ENCODE data around the gene PM20D1.
"Not testable (repeated sequence)": the region's sequence is repeated elsewhere in the genome, so short reads cannot be mapped to it uniquely, and the experiment has no call there.

Gene PM20D1

GRCh38 chr1:205858141-205858961 is 8.4 kb upstream of the PM20D1 start:
- no peak overlapping the region for H3K27ac Mint-ChIP-seq
- peaks cover 48% of the 10 kb centered on the region for H3K9me3 Mint-ChIP-seq
- no peaks in the 10 kb centered on the region for H3K4me1 Mint-ChIP-seq

GRCh38 chr1:205857501-205857900 is 7.6 kb upstream of the PM20D1 start:
- H3K27me3 Mint-ChIP-seq (ENCODE audit: low read depth); H3K27ac Mint-ChIP-seq; H3K4me3 Mint-ChIP-seq; H3K4me1 Mint-ChIP-seq: not testable (repeated sequence)
- Mint-ChIP-seq H3K36me3 (ENCODE audit: low read depth) (peaks cover 59% of the 10 kb centered on the region), H3K9me3 (peaks cover 51% of the 10 kb centered on the region)

More at GRCh38 chr1:205858141-205858961, 8.4 kb upstream of the PM20D1 start:
- no peak overlapping the region for H3K4me3 Mint-ChIP-seq
- peaks cover 56% of the 10 kb centered on the region for H3K36me3 Mint-ChIP-seq (ENCODE audit: low read depth)
- TF ChIP-seq CTCF (IDR thresholded peaks at IDR 0.05; ENCODE audit: unreplicated experiment in 3 of 3) = no peak
- H3K27me3 Mint-ChIP-seq (ENCODE audit: low read depth) = no peaks in the 10 kb centered on the region

GRCh38 chr1:205856433-205856832 is 6.5 kb upstream of the PM20D1 start:
- Mint-ChIP-seq H3K4me1 (no peaks in the 10 kb centered on the region), H3K27me3 (ENCODE audit: low read depth) (no peaks in the 10 kb centered on the region), H3K4me3 (no peak overlapping the region), H3K9me3 (peaks cover 56% of the 10 kb centered on the region), H3K36me3 (ENCODE audit: low read depth) (peaks cover 59% of the 10 kb centered on the region), H3K27ac (no peak overlapping the region)
- no peak for TF ChIP-seq CTCF (IDR thresholded peaks at IDR 0.05; ENCODE audit: unreplicated experiment in 3 of 3)

GRCh38 chr1:205852969-205853368 is 3.0 kb upstream of the PM20D1 start:
- Mint-ChIP-seq H3K36me3 (ENCODE audit: low read depth) (peaks cover 43% of the 10 kb centered on the region), H3K27me3 (ENCODE audit: low read depth) (no peaks in the 10 kb centered on the region), H3K27ac (no peak overlapping the region), H3K9me3 (peaks cover 39% of the 10 kb centered on the region), H3K4me3 (no peak overlapping the region), H3K4me1 (no peaks in the 10 kb centered on the region)
- no peak for TF ChIP-seq CTCF (IDR thresholded peaks at IDR 0.05; ENCODE audit: unreplicated experiment in 3 of 3)

- H3K27ac Mint-ChIP-seq = no peak overlapping the region
- no peaks in the 10 kb centered on the region for H3K27me3 Mint-ChIP-seq (ENCODE audit: low read depth)
- peaks cover 32% of the 10 kb centered on the region for H3K9me3 Mint-ChIP-seq
- H3K4me1 Mint-ChIP-seq = no peaks in the 10 kb centered on the region
- no peak overlapping the region for H3K4me3 Mint-ChIP-seq
- peaks cover 39% of the 10 kb centered on the region for H3K36me3 Mint-ChIP-seq (ENCODE audit: low read depth)
- no peak for TF ChIP-seq CTCF (IDR thresholded peaks at IDR 0.05; ENCODE audit: unreplicated experiment in 3 of 3)
Measured at GRCh38 chr1:205851993-205852392, 2.1 kb upstream of the PM20D1 start.

GRCh38 chr1:205843036-205843859 is 6.7 kb downstream of the PM20D1 start:
- no peak for TF ChIP-seq CTCF (IDR thresholded peaks at IDR 0.05; ENCODE audit: unreplicated experiment in 3 of 3)

More at GRCh38 chr1:205843036-205843859, 6.7 kb downstream of the PM20D1 start:
- peaks cover 5% of the 10 kb centered on the region for H3K36me3 Mint-ChIP-seq (ENCODE audit: low read depth)
- no peaks in the 10 kb centered on the region for H3K9me3 Mint-ChIP-seq
- H3K4me3 Mint-ChIP-seq = no peak overlapping the region
- H3K27me3 Mint-ChIP-seq (ENCODE audit: low read depth) = no peaks in the 10 kb centered on the region
- peaks cover 12% of the 10 kb centered on the region for H3K4me1 Mint-ChIP-seq
- no peak overlapping the region for H3K27ac Mint-ChIP-seq

All from nephron (organoid).